Activated naive CD4-positive, alpha-beta T cell treated with anti-CD3 and anti-CD28 coated beads, Interleukin-2, amount 50 U/mL, for 72 hours (primary cell): ENCODE measurements around the gene SLIT1. TPM values are rescaled to one million over a fixed set of nuclear protein-coding genes. Genes with fewer than 3 reads are reported as not detected.

Experiments
- ATAC-seq, 2 donors: fragments of 150-1000 bp; cut with Tn5 transposase; 2 replicates each; pipeline ENCODE4 v1.10.0; 2021; ENCODE audit warnings: mild to moderate bottlenecking in 2 of 2, moderate library complexity in 2 of 2
- DNase-seq, 2 donors: peaks; one replicate each; pipeline ENCODE4 v3.0.0; 2021 to 2022; ENCODE audit warnings: low spot score in 2 of 2
- H3K27ac Mint-ChIP-seq, 2 donors: one replicate each; pipeline ENCODE4 v1.8.0; 2022; ENCODE audit warnings: mild to moderate bottlenecking in 2 of 2, mixed read lengths in 2 of 2
- H3K36me3 Mint-ChIP-seq, 2 donors: one replicate each; pipeline ENCODE4 v1.8.0; 2022; ENCODE audit warnings: mixed read lengths in 2 of 2
- H3K9me3 Mint-ChIP-seq, 2 donors: one replicate each; pipeline ENCODE4 v1.8.0; 2022; ENCODE audit warnings: mixed read lengths in 2 of 2
- total RNA-seq, 2 donors: library from RNA; stranded (reverse); gene quantifications; one replicate each; pipeline ENCODE4 v1.2.3, GENCODE V29; 2022

The SLIT1 gene
- total RNA-seq, 2 donors from 2014 or later: 0.99 to 1.4 TPM

DNA sequence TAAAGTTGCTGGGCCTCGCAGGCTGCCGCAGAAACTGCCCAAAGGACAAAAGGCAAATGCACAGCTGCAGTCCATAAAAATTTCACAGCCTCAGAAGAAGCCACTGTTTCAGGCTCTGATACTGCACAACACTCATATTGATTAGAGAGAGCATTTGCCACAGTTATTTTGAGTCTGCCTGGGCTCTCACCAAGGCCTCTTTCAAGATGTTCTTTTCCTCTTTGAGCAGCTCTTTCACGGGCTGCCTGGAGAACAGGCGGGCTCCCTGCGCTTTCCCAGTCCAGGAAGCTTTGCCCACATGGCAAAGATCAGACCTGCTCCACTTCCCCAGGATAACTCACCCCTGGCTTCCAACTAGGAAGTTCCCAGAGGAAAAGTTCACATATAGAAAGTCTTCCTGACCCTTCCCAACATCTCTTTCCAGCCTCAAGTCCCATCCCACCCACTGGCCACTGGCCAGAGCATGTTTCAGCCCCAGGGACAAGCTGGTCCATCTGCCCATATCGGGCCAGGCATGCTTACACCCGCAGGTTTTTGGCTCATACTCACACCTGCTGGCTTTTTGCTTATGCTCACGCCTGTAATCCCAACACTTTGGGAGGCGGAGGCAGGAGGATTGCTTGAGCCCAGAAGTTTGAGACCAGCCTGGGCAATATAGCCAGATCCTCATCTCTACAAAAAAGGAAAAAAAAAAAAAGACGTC is 3.3 kb downstream of the SLIT1 start:
- ATAC-seq (no peak), DNase-seq (peak in 1 of 2 donors; percentile 37)
- H3K27ac Mint-ChIP-seq: no peak overlapping the region
- no peaks in the 10 kb centered on the region for H3K36me3 Mint-ChIP-seq
- H3K9me3 Mint-ChIP-seq: no peaks in the 10 kb centered on the region

DNA sequence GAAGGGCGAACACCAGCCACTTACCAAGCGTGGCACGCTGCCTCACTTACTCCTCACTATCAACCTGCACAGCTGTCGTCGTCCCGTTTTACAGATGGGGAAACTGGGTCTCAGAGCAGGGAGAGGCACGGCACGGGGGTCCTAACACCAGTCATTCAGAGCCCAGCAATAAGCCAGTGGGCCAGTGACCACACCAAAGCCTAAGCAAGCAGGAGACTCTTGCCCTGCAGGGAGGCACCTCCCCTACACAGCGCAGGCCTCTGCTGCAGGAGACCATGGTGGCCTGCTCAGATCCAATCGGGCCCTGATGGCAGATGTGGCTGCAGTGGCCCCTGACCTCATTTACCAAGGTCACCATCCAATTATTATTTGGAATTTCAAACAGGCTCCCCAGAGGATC is 4.8 kb downstream of the SLIT1 start:
- Mint-ChIP-seq H3K36me3 (no peaks in the 10 kb centered on the region), H3K27ac (no peak overlapping the region), H3K9me3 (no peaks in the 10 kb centered on the region)
- peak in 1 of 2 donors; percentile 38 for DNase-seq
- no peak for ATAC-seq

DNA sequence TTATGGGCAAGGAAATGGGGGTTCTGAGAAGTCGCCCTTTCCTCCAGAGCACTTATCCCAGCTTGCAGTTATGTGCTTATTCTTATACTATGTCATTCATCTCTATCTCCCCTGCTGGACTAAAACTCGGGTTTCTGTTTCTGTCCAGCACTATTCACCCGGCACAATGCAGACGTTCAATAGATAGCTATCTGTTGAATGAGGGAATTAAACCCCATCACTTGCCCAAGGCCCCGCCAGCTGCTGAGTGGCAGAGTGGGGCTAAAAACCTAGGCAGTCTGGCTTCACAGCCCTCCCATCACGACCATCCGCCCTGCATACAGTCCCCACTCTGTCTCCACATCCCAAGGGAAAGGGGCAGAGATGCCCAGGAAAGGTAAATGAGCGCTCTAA is 5.4 kb downstream of the SLIT1 start:
- ATAC-seq: no peak
- Mint-ChIP-seq H3K27ac (no peak overlapping the region), H3K9me3 (no peaks in the 10 kb centered on the region)

DNA sequence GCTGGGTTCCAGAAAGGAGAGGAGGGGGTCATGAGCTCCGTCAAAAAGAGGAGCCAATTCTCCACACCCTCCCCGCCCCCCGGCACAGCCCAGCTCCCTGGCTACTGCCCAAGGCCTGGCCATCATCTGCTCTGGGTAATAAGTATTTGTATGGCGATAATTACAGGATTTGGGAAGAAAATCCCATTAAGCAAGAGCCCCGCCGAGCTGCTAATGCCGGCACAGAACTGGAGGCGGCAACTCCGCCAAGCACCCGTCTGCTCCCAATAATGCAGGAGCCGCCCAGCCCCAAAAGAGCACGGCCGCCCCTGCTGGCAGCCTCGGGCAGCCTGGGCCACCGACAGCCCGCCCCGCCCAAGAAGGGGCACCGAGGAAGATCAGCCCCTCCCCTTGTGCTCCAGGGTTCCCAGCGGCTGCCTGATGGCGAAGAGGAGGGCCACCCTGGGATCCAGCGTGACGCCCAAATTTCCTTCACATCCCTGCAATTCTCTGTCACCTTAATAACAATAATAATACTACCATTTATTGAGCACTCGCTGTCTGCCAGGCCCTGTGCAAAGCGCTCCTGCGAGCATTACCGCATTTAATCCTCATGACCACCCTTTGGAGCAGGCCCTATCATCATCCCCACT is 5.9 kb downstream of the SLIT1 start:
- Mint-ChIP-seq H3K36me3 (no peaks in the 10 kb centered on the region), H3K9me3 (no peaks in the 10 kb centered on the region), H3K27ac (no peak overlapping the region)
- ATAC-seq (no peak), DNase-seq (peak in 1 of 2 donors; percentile 14)

More for the DNA sequence above, 5.4 kb downstream of the SLIT1 start:
- DNase-seq: peak in 1 of 2 donors; percentile 20
- no peaks in the 10 kb centered on the region for H3K36me3 Mint-ChIP-seq

DNA sequence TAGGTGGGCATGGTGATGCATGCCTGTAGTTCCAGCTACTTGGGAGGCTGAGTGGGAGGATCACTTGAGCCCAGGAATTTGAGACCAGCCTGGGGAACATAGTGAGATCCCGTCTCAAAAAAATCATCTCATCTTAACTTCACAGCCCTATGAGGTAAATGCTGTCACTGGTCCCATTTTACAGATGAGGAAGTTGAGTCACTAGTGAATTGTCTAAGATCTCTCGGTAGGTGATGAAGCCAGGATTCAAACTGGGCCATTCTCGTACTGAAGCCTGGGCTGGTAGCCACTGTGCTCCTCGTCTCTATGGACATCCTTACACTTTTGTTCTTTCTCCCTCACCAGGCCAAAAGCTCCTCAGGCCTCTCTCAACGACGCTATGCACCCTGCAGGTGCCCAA is 6.4 kb downstream of the SLIT1 start:
- ATAC-seq (no peak), DNase-seq (peak in 1 of 2 donors; percentile 16)
- no peaks in the 10 kb centered on the region for H3K36me3 Mint-ChIP-seq
- H3K9me3 Mint-ChIP-seq: no peaks in the 10 kb centered on the region
- no peak overlapping the region for H3K27ac Mint-ChIP-seq

DNA sequence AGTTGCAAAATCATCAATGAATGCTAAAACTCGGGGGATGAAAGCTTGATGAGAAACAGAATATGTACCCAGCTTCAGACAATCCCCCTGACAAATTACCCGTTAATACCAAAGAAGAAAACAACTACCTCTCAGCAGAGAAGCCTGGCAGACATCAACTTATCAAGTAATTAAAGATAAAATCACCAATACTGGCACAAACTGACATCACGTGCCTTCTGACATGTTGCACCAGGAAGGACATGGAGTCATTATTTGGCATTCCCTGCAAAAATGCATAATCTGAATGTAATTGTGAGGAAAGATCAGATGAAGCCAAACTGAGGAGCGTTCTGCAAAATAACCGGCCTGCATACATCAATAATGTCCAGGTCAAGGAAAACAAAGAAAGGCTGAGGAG is 7.7 kb downstream of the SLIT1 start:
- DNase-seq (no peak), ATAC-seq (no peak)
- no peaks in the 10 kb centered on the region for H3K36me3 Mint-ChIP-seq
- no peak overlapping the region for H3K27ac Mint-ChIP-seq
- no peaks in the 10 kb centered on the region for H3K9me3 Mint-ChIP-seq

DNA sequence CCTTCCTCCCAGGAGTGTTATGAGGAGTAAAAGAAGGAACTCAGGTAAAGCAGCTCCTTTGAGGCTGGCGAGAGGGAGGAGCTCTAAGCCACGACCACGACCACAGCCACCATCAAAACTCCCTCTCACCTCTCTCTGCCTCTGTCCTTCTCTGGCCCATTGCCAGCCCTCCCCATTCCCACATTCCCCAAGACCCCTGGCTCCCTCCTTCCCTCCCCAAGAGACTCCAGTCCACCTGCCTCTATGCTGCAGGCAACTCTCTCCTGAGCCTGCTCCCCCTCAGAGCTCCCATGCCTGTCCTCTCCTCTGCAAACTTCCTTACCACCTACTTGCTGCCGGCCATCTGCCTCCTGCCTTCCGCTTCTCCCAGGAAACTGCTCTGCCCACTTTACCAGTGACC is 9.5 kb downstream of the SLIT1 start:
- H3K27ac Mint-ChIP-seq: no peak overlapping the region
- H3K36me3 Mint-ChIP-seq: no peaks in the 10 kb centered on the region
- DNase-seq (no peak), ATAC-seq (no peak)
- no peaks in the 10 kb centered on the region for H3K9me3 Mint-ChIP-seq

DNA sequence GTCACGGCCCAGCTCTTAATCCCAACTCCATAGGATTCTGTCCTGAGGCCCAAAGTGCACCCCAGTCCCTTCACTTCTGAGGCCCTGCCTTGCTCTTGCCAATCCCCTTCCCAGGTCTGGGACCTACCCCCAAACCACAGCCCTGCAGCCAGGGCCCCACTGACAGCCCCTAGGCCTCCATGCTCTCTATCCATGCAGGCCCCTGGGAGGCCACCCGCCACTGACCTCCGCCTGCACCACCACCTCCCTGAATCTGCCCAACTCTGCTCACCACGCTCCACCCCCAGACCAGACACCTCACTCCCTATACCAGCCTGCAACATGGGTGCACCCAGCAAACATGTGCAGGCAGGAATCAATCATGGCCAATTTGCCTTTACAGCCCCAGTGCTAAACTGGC is 10.2 kb downstream of the SLIT1 start:
- Mint-ChIP-seq H3K27ac (no peak overlapping the region), H3K9me3 (no peaks in the 10 kb centered on the region), H3K36me3 (no peaks in the 10 kb centered on the region)
- DNase-seq (peak in 1 of 2 donors; percentile 33), ATAC-seq (no peak)

DNA sequence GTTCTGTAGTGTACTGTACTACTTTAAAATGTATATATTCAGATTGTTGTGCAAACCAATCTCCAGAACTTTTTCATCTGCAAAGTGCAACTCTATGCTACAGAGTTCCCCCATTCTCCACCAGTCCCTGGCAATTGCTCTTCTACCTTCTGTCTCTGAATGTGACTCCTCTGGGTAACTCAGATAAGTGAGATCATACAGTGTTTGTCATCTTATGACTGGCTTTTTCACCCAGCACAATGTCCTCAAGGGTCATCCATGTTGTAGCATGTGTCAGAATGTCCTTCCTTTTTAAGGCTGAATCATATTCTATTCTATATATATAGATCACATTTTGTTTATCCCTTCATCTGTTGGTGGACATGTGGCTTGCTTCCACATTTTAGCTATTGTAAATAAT is 10.8 kb downstream of the SLIT1 start:
- Mint-ChIP-seq H3K9me3 (no peaks in the 10 kb centered on the region), H3K27ac (no peak overlapping the region), H3K36me3 (no peaks in the 10 kb centered on the region)
- peak in 1 of 2 donors; percentile 28 for ATAC-seq
- no peak for DNase-seq

DNA sequence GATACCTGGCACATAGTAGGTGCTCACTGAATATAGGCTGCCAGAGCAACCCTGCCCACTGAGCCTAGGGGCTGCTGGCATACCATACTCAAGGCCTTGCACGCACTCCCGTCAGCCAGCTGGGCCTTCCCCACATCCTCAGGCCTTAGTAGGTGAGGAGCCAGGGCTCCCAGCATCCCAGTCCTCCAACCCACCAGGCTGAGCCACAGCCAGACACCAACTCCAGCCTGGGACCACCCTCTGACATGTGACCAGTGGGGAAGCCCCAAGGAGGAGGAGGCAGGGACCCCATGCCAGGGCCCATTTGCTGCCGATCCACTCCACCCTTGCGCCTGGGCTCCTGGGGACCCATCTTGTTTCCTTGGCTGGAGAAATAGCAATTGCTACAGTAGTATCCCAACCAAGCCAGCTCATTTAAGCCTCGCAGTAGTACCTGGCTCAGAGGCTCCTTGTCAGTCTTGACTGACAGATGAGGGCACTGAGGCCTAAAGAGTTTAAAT is 11.4 kb downstream of the SLIT1 start:
- Mint-ChIP-seq H3K27ac (no peak overlapping the region), H3K36me3 (no peaks in the 10 kb centered on the region)
- ATAC-seq: no peak

DNA sequence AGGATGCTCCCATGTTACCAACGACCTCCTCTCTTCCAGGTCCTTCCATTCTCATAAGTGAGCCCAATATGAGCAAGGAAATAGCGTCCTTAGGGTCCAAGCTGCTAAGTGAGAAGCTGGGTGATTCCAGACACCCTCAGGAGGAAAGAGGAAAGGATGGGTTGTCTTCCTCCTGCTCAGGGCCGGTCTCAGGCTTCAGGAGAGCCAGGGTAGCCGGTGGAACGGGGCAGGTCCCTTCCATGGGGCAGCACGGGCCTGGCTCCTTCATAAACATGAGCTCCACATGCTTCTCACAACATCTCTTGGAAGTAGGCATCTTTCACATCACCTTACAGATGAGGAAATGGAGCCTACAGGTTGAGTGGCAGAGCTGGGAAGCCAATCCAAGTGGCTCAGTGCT is 12.7 kb downstream of the SLIT1 start:
- DNase-seq: peak in 1 of 2 donors; percentile 11
- Mint-ChIP-seq H3K27ac (no peak overlapping the region), H3K36me3 (no peaks in the 10 kb centered on the region), H3K9me3 (no peaks in the 10 kb centered on the region)
- no peak for ATAC-seq

More for the DNA sequence above, 11.4 kb downstream of the SLIT1 start:
- DNase-seq: peak in 1 of 2 donors; percentile 51
- H3K9me3 Mint-ChIP-seq: no peaks in the 10 kb centered on the region

DNA sequence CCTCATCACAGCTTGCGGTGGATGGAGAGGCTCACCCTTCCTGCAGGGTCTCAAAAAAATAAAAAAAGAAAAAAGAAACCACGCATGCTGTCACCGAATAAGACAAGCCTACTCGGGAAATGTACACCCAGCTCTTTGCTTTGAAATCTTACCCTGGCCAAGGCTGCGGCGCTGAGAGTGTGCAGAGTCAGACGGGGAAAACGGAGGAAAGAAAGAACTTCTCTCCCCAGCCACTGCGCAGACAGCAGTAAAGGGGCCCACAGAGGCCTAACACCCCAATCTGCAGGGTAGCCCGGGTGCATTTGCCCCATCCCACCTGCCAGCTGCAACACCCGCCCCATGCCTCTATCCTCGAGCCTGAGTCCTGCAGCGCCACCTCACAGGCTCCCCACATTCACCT is 14.8 kb downstream of the SLIT1 start:
- Mint-ChIP-seq H3K27ac (peak overlapping the region in 1 of 2 donors; percentile 65), H3K36me3 (no peaks in the 10 kb centered on the region), H3K9me3 (no peaks in the 10 kb centered on the region)
- DNase-seq: no peak
- no peak for ATAC-seq

DNA sequence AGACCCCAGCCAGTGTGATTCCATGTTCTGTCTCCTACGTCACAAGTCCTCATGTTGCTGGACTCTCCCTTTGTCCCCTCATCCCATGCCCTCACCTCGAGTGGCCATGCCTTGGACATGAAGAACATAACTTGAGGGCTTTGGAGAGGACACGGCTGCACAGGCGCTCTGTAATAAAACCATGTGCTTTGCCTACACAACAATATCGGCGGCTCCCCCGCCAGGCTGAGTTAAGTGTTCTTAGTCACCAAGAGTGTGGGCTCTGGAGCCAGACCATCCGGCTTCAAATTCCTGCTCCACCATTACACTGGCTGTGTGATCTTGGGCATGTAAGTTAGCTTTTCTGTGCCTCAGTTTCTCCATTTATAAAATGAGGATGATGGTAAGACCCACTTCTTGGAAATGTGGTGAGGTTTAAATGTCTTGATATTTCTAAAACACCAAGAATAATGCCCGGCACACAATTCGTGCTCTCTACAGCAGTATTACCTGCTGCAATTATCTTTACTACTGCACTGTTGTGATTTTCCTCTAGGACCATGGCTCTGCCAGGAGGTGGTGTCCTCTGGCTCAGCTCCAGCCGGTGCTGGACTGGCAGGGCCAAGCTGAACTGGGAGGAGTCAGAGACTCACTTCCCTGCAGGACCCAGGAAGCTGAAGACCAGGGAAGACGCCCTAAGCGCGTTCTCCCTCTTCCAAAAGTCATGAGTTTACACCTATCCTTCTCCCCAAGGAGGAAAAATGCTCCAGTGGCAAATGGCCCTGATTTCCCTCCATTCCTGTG is 15.7 kb downstream of the SLIT1 start:
- no peak for ATAC-seq
- H3K36me3 Mint-ChIP-seq: no peaks in the 10 kb centered on the region
- H3K27ac Mint-ChIP-seq: peak overlapping the region in 1 of 2 donors; percentile 19
- H3K9me3 Mint-ChIP-seq: no peaks in the 10 kb centered on the region
- DNase-seq: no peak

DNA sequence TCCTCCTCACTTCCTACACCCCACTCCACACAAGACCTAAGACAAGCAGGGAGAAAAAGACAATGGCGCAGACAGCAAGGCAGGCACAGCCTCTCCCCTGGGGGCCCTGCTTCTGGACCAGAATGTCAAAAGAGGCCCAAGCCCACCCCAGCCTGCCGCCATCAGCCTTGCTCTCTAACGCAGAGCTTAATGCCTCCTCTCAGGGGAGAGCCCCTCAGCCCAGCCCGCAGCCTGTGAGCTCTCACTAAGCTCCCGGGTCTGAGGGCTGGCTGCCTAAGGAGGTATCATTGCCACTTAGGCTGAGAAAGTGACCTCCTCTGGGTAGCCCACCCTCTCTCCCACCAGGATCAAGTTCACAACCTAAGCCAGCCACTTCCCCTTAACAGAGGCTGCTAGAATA is 16.7 kb downstream of the SLIT1 start:
- ATAC-seq: no peak
- Mint-ChIP-seq H3K36me3 (no peaks in the 10 kb centered on the region), H3K27ac (no peak overlapping the region), H3K9me3 (no peaks in the 10 kb centered on the region)
- no peak for DNase-seq

DNA sequence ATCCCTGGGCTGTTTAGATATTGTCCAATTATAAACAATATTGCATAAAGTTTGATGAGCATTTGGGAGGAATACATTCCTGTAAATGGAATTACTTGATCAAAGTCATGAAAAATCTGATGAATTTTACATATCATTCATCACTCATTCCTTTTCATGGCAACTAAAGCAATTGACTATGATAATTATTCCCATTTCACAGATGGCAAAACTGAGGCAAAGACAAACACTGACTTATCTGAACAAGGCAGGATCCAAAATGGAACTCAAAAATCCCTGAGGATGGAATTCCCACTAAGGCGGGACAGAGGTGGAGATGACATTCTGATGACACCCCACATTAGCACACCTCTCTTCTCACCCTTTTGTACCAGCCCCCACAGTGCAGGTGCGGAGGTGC is 17.1 kb downstream of the SLIT1 start:
- H3K27ac Mint-ChIP-seq: no peak overlapping the region
- no peaks in the 10 kb centered on the region for H3K36me3 Mint-ChIP-seq
- ATAC-seq (no peak), DNase-seq (no peak)
- H3K9me3 Mint-ChIP-seq: no peaks in the 10 kb centered on the region

DNA sequence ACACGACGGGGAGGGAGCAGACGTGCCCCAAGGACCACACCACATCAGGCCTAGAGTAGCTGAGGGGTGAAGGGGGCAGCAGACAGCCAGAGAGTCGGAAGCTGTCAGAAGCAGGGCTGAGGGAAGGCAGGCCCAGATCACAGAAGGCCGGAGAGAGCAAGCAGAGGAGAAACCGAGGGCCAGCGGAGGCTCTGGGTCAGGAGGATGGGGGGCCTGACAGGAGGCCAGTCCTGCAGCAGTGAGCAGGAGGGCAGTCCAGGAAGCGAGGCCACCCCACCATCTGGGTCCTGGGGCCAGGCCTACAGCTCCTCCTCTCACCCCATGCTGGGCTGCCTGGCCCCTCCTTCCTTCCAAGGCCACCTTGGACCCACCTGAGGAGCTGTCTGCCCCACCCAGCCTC is 20.3 kb downstream of the SLIT1 start:
- H3K27ac Mint-ChIP-seq: peak overlapping the region in 1 of 2 donors; percentile 59
- no peaks in the 10 kb centered on the region for H3K36me3 Mint-ChIP-seq
- ATAC-seq: no peak
- H3K9me3 Mint-ChIP-seq: no peaks in the 10 kb centered on the region
- DNase-seq: peak in 1 of 2 donors; percentile 26

DNA sequence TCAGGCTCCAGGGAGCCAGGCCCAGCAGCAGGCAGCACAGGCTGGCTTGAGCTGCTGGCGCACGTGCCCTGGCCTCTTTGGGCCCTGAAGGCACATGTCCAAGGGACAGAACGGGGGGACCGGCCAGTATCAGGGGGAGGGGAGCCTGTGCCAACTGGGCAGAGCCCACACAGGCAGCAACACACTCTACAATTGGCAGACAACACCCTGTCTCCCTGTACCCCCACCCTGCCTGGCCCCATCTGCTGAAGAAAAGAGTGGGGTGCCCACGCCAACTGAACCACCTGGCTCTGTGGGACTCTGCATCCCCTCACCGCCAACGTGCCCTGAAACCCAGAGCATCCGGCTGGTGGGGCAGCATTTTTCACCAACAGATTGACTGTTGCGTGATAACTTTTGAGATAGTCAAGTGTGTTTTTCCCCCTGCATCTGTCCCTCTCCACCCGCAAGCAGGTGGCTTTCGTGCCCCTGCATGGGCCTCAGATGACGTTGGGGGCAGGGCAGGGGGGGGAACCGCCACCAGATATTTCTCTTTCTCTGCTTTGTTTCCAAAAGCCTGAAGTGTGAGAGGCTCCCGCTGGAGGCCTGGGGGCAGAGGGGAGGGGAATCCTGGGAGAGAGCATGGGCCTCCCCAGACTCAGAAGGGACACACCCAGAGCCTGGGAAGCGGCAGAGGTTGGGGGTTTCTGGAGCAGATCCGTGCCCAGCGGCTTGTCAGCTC is 21.8 kb downstream of the SLIT1 start:
- ATAC-seq (no peak), DNase-seq (no peak)
- Mint-ChIP-seq H3K9me3 (no peaks in the 10 kb centered on the region), H3K27ac (no peak overlapping the region), H3K36me3 (no peaks in the 10 kb centered on the region)
